ENCODE data around the gene CSNK1D.

Gene CSNK1D

DNA sequence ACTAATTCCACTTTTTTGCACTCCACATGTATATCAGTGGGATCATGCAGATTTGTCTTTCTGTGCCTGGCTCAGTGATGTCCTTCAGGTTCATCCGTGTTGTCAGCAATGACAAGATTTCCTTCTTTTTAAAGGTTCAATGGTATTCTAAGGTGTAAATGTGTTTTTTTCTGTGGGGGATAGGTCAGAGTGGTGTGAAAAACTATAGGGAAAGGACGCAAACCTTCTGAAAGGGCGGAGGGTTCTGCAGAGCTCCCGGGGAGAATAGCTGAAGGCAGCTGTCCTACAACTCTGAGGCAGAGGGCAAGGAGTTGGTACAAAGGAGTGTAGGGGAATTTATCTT is 21.9 kb upstream of the CSNK1D start:
- DNase-seq (ENCODE audit: low read depth, low spot score) = no peak

DNA sequence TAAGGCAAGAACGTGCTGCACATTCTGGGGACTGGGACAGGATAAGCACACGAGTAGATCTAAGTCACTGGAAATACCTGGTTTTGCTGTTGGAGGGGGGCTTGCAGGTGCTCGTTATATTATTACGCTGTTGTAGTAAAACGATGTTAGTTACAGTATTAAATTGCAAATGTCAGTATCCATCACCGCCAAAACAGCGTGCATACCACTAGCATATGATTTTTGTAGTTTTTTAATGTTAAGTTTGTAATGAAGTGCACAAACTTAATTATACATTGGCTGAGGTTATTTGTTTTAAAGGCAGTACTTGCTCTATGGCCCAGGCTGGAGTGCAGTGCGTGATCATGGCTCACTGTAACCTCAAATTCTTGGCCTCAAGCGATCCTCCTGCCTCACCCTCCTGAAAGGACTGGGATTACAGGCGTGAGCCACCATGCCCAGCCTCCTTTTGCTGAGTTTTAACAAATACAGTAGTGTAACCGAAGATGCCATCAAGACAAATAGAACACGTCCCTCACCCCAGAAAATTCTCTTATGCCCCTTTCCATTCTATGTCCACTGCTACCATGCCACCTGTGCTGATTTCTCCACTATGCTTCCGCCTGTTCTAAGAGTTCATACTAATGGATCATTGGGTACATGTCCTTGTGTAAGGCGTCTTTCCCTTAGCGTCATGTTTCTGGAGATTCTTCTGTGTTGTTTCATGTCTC is 20.7 kb upstream of the CSNK1D start:
- no peak for DNase-seq (ENCODE audit: low read depth, low spot score)

DNA sequence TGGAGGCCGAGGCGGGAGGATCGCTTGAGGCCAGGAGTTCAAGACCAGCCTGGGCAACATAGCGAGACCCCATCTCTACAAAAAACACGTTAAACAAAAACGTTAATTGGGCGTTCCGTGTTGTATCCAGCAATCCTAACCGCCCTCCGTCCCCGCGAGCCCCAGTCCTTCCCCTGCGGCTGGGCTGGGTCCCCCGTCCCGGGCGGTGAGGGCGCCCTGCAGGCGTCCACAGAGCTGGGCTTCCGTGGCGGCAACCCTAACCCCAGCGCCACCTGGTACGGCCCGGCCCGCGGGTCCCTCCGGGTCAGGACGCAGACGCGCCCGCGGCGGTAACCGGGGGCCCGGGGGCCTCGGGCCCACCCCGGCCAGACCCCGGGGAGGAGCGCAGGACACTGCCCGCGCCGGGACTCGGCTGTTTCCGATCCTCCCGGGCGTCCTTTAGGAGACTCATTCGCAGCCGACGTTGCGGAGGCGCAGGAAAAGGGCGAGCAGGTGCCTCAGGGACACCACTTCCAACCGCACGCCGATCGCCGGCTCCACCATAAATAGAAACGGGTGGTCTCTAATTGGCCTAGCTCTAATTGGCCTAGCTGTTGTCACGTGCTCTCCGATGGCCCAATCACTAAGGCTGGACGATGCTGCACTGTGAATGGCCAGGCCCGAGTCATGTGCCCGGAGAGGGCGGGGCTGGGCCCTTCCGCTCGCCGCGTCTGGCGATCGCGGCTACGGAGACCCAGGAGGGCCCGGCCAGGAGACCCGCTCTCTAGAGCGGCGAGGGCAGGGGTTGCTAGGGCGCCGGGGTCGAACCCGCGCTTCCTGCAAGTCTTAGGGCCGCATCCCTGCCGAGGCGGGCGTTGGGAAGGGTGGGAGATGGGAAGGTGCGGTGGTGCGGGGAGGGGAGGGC is 19.0 kb upstream of the CSNK1D start:
- DNase-seq (ENCODE audit: low read depth, low spot score) = peak; percentile 89

DNA sequence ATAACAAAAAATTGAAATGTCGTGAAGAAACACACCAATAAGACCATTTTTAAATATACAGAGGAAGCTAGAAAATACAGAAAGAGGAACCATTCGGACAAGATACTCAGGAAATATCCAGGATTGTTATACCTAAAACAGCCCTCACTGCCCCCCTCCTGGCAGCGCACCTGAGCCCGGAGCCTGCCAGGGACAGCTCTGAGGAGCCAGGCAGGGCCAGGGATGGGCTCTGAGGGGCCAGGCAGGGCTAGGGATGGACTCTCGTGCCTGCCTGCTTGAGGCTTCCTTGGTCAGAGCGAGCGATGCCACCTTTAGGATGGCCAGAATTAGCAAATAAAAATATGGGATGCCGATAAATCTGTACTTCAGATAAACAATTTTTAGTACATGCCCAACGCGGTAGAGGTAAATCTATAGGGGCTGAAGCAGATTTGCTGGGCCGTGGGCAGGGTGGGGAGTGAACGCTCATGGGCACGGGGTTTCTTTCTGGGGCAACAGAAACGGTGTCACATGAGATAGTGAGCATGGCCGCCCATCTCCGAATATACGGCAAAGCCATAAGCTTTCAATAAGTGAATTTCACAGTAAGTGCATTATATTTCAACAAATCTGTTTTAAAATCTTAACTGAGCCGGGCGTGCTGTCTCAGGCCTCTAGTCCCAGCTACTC is 18.2 kb upstream of the CSNK1D start:
- no peak for DNase-seq (ENCODE audit: low read depth, low spot score)

DNA sequence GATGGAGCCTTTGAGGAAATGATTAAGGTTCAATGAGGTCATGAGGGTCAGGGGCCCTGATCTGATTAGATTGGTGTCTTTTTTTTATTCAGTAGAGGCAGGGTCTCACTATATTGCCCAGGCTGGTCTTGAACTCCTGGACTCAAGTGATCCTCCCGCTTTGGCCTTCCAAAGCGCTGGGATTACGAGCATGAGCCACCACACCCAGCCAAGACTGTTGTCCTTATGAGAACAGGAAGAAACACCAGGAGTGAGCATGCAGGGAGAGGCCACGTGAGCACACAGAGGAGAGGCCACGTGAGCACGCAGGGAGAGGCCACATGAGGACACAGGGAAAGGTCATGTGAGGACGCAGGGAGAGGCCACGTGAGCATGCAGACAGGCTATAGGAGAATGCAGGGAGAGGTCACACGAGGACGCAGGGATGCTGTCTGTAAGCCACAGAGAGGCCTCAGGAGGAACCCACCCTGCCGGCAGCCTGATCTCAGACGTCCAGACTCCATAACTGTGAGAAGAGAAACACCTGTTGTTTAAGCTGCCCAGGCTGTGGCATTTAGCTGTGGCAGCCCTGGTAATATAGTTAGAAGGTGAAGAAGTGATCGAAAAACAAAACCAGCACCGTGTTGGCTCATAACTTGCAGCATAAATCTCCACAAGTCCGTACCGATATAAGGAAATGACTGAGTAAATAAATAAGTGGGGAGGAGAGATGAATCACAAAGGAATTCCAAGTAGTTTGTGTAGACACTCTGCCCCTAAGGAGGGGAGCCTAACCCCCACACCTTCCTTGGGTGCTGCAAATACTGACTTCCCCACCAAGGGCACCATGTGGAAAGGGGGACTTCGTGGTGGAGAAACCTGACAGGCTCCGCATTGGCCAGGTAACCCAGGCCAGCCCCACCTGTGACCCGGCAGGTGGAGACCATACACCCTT is 14.6 kb upstream of the CSNK1D start:
- no peak for DNase-seq (ENCODE audit: low read depth, low spot score)

DNA sequence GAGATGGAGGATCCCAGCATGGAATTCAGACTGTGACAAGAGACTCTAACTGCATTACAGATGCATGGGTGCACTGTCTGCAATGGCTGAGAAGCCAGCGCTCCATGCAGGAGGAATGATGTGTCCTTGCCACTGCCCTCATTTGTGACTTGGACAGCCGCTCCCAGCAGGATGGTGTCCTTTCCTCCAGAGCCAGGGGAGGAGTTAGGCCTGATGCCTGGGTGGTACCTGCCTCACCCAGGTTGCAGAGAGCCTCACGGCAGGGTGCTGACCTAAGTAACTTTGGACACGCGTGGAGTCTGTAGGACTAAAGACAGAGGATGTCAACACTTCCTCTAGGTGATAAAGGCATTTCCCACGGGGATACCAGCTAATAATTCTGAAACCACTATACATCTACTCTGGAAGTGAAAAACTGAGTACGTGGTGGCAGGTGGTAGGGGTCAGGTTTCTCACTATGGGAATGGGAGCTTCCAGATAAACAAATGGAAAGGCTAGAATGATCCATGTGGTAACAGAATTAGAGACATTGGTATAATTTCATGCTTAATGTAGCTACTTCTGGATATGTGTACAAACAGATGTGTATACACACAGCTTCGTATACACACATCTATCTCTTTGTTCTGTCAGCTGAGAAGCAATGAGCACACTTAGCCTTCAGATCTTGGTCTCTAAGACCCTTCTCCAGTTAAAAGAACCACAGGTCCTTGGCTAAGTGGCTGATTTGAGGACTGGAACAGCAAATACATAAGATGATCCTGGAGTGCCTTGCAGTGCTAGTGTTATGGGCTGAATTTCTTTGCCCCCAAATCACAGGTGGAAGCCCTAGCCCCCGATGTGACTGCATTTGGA is 13.7 kb upstream of the CSNK1D start:
- no peak for DNase-seq (ENCODE audit: low read depth, low spot score)

DNA sequence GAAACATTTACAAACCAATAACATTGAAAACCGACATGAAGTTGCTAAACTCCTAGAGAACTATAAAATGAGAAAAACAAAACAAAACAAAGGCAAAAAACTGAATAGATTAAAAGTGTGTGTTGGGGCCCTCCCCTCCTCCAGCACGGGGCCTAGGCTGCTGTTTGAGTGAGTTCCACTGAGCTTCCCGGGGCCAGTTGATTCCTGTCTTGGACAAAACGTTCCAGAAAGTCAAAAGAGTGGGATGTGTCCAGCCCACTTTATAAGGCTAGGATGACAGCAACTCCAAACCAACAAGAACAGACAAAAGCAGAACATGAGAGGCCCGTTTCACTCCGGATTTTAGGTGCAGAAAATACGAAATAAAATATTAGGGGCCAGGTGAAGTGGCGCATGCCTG is 11.6 kb upstream of the CSNK1D start:
- no peak for DNase-seq (ENCODE audit: low read depth, low spot score)

DNA sequence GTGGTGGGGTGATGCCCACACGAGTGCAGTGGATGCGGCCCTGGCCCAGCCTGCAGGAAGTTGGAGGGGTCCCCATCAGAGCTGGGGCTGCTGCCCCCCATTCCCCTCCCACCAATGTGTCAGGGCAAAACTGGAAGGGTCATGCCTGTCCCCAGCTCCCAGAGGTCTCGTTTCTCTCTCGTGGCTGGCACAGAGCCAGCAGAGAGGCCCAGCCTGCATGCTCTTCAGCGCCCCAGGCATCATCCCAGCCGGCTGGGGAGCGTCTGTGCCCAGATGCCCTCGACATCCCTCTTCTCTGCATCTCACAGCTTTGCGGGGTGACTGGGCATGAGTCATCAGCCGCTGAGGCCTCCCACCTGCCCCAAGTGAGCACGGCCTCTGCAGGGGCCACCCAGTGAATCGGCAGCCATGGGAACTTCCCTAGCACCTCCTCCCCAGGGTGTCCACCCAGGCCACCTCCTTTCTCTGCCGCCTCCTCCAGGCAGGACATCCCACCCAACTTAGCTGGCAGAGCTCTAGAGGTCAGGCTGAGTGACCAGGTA is 9.8 kb upstream of the CSNK1D start:
- no peak for DNase-seq (ENCODE audit: low read depth, low spot score)

DNA sequence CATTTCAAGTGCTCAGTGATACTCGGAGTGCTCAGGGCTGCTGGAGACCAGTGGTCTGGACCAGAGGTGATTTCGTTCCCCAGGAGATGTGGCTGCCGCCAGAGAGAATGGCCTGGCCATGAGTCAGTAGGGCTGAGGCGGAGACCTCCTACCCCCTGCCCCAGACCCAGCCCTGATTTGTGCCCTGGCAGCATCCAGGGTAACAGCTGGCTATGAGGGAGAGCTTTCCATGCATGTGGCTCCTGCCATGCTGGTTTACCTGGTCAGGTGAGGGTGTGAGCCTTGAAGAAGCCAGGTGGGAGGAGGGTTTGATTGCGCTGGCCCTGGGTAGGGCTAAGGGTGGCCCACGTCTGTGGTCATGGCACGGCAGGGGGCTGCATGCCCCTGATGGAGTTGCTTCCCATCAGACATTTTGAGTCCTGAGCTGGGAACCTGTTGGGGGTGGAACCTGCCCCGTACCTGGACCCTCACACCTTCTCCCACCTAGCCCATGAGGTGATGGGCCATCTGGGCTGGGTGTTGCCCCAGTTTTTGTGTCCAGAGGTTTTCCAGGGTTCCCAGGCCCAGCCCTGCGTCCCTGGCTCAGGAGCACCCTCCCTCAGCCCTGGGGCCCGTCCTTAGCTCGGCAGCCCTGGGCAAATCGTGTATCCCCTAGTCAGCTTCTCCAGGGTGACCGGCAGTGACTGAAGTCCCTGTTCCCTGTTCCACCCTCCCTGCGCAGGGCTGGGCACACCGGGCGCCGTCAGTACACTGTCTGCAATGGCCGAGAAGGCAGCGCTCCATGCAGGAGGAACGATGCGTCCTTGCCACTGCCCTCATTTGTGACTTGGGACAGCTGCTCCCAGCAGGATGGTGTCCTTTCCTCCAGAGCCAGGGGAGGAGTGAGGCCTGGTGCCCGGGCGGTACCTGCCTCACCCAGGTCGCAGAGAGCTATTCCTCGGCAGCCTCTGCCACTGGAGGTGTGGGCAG is 9.0 kb upstream of the CSNK1D start:
- no peak for DNase-seq (ENCODE audit: low read depth, low spot score)

DNA sequence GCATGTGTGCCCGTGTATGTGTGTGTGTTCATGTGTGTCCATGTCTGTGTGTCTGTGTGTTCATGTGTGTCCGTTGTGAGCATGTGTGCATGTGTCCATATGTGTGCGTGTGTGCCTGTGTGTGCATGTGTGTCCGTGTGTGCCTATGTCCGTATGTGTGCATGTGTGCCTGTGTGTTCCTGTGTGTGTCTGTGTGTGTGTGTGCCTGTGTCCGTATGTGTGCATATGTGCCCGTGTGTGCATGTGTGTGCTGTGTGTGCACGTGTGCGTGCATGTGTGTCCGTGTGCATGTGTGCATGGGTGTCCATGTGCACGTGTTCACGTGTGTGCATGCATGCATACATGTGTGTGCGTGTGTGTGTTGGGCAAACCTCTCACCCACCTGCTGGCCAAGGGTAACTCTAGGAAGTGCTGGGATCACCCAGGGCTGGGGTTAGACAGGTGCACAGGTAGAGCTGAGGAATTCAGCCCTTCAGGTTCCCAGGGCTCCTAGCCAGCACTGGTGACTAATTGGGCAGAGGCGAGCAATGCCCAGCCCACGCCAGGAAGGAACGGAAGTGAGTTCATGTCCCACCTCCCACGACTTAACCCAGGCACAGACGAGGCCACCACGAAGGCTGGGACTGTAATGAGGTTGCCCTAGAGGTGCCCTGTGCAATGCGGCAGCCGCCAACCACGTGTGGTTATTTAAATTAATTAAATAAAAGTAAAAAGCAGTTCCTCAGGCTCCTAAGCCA is 8.2 kb upstream of the CSNK1D start:
- no peak for DNase-seq (ENCODE audit: low read depth, low spot score)

DNA sequence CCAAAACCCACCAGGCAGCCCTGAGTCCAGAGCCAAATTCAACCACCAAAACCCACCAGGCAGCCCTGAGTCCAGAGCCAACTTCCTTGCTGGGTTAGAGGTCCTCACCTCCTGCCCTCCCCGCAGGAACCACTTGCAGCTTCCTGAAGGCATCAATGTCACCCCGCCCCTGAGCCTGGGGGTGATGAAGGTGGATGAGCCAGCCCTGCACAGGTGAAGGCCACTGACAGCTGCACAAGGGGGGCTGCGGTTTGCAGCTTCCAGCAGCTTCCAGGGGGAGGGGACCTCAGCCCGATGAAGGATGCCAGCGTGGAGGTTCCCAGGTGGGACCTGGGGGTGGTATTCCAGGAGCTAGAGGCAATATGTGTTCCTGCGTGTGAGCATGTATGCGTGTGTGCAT is 7.6 kb upstream of the CSNK1D start:
- DNase-seq (ENCODE audit: low read depth, low spot score) = no peak

DNA sequence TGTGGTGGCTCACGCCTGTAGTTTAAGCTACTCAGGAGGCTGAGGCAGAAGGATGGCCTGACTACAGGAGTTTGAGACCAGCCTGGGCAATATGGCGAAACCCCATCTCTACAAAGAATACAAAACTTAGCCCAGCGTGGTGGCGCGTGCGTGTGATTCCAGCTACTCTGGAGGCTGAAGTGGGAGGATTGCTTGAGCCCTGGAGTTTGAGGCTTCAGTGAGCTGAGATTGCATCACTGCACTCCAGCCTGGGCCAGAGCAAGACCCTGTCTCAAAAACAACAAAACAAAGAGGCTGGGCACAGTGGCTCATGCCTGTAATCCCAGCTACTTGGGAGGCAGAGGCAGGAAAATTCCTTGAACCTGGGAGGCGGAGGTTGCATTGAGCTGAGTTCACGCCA is 7.0 kb upstream of the CSNK1D start:
- DNase-seq (ENCODE audit: low read depth, low spot score) = no peak

DNA sequence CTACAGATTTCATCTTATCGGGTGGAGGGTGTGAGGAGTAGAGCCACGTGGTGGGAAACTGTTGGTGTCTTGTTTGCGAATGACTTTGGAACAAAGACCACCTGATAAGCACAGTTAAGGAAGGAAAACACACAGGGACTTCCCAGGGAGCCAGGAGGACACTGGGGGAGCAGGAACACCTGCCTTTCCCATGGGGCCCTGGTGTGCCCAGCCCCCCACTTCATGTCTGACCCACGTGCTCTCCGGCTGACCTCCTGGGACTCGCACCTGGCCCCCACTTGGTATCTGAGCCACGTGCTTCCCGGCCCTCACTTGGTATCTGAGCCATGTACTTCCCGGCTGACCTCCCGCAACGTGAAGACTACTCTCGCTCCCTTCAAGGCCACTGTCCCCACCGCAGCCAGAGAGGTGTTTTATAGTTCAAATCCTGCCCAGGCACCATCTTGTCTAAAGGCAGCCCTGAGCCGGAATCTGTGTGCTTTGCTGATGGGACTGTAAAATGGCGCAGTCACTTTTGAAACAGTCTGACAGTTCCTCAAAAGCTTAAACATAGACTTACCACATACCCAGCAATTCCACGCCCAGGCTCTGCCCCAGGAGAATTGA is 5.4 kb upstream of the CSNK1D start:
- DNase-seq (ENCODE audit: low read depth, low spot score) = no peak

DNA sequence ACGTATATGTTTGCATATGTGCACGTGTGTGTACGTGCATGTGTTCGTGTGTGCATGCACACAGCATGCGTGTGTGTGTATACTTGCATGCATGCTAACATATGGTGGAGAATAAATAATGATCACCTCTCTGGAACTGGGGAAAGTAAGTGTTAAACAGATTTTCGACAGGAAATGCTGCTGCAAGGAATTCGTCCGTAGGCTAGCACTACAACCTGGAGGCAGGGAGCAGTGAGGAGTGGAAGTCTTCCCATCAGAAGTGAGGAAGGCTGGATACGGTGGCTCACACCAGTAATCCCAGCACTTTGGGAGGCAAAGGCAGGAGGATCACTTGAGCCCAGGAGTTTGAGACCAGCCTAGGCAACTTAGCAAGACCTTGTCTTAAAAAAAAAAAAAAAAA is 4.8 kb upstream of the CSNK1D start:
- no peak for DNase-seq (ENCODE audit: low read depth, low spot score)

DNA sequence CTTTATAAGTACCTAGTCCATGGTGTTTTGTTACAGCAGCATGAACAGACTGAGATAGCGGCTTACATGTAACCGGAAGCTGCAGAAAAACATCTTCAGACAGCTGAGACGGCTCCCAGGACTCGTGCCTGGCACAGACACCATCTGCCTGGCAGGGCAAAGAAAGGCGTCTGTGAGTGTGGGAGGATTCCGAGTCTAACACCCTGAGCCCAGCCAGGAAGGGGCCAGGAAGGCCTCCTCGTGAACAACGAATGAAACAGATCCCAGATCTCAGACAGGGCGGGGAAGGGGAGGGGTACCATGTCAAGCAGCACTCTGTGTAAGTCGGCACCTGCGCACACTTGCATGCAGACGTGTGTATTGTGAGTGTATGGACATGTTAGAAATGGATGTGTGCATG is 4.4 kb upstream of the CSNK1D start:
- DNase-seq (ENCODE audit: low read depth, low spot score) = no peak

DNA sequence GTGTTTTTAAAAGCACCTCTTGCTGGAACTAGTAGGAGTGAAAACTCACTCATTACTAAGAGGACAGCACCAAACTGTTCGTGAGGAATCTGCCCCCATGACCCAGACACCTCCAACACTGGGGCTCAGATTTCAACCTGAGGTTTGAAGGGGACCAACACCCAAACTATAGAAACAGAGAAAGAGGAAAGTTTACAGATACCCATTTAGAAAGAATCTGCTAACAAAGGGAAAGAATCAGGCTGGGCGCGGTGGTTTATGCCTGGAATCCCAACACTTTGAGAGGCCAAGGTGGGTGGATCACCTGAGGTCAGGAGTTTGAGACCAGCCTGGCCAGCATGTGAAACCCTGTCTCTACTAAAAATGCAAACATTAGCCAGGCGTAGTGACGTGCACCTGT is 3.4 kb upstream of the CSNK1D start:
- DNase-seq (ENCODE audit: low read depth, low spot score) = no peak

DNA sequence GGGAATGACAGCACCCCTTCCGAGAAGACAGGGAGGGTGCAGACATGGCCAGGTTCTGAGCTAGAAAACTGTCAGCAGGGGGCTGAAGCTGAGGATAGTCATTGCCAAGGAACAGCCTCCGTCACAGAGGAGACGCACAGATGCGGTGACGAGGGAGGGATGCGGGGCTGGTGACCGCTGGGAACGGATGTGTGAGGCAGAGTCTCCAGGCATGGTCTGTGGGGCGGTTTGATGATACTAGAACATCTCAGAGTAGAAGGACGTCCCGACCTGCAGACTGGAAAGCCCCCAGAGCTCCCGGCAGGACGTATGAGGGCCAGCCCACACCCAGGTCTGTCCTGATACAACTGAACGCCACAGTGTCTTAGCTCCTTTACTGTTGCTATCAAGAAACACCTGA is 1.8 kb upstream of the CSNK1D start:
- DNase-seq (ENCODE audit: low read depth, low spot score) = no peak
